GM21390 (cell line): ENCODE measurements around the gene C2CD4B.

Source experiments
- ATAC-seq: cut with Tn5 transposase; IDR thresholded peaks from one replicate; pipeline ENCODE4 v1.9.1; 2021; ENCODE audit not compliant: unreplicated experiment

Gene C2CD4B

DNA sequence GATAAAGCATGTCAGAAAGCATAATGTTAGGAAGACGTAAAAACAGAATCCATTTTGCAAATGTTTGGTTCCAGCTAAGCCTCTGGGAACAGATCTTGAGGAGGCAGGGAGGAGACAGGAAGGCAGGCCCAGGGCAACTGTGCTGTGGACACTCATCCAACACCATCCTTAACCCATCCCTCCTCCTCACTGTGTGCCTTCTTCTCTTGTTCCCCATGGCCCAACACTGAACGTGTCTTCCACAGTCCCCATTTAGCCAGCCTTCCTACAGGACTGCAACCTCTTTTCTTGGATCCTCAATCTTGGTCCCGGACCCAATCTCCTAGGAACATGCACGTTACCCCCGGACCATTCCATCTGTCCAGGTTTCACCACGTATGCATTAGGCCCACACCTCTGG, 15.4 kb downstream of the C2CD4B start:
- no peak for ATAC-seq

GRCh38 chr15:62147551-62147950, 17.5 kb downstream of the C2CD4B start:
- no peak for ATAC-seq

GRCh38 chr15:62147149-62147548, 17.9 kb downstream of the C2CD4B start:
- ATAC-seq: no peak

- no peak for ATAC-seq
Measured at GRCh38 chr15:62145015-62145735, 19.9 kb downstream of the C2CD4B start.

GRCh38 chr15:62142736-62143135, 22.3 kb downstream of the C2CD4B start:
- no peak for ATAC-seq

DNA sequence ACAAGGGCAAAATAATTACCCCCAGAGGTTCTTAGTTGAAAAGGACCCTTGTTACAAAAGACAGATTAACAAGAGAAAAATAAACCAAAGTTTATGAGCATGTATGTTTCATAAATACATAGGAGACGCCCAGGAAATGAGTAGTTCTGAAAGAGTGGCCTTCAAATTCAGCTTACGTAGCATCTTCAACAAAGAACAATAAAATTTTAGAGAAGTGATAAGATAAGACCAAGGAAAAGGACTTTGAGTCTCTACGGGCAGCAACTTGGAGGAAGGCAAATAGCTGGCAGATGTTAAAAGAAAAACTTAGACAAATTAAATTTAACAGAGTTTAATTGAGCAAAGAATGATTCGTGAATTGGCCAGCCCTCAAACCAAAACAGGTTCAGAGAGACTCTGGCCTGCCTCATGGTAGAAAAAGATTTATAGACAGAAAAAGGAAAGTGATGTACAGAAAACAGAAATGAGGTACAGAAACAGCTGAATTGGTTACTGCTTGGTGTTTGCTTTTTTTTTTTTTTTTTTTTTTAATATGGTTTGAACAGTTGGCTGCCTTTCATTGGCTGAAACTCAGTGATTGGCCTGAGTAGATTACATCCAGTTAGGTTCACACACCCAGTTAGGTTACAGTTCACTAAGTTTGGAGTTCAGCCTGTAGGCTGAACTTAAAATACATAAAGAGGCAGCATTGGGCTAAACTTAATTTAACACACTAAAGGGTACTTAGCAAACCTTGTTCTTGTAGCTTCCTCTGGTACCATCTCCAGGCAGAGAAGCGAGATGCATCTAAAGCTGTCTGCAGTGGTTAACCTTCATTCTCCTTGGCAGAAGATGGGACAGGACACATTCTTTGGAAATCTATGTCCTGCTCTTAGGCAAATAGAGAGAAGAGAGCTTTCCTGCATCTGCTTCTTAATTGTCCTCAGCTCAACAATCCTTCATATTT, 23.2 kb downstream of the C2CD4B start:
- no peak for ATAC-seq

DNA sequence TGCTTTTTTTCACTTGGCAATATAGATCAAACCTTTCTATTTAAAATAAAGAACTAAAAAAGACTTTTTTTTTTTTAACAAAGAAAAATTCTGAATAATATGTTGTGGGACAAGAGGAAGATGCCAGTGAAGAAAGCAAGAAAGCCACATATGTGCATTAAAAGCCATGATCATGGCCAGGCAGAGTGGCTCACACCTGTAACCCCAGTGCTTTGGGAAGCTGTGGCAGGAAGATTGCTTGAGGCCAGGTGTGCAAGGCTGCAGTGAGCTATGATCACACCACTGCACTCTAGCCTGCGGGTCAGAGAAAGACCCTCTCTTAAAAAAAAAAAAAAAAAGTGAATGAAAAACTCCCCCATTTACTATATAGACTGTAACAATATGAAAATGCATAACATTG, 23.9 kb downstream of the C2CD4B start:
- ATAC-seq: no peak

DNA sequence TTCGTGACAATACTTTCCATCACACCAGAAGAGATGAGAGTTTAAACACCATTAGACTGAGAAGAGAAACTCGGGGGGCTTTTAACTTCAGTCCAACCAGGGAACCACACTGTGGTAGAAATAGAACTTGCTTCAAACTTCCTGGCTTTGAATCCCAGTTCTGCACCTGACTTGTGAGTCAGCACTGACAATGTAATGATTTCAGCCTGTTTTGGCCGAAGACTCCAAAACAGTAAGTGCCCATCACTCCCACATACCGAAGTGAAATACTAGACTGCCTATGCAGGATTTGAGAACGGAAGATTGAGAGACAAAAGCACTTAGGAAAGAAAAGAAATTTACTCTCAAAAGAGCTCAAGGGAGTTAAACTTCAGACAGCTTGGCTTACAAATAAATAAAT, 27.0 kb downstream of the C2CD4B start:
- ATAC-seq: no peak

DNA sequence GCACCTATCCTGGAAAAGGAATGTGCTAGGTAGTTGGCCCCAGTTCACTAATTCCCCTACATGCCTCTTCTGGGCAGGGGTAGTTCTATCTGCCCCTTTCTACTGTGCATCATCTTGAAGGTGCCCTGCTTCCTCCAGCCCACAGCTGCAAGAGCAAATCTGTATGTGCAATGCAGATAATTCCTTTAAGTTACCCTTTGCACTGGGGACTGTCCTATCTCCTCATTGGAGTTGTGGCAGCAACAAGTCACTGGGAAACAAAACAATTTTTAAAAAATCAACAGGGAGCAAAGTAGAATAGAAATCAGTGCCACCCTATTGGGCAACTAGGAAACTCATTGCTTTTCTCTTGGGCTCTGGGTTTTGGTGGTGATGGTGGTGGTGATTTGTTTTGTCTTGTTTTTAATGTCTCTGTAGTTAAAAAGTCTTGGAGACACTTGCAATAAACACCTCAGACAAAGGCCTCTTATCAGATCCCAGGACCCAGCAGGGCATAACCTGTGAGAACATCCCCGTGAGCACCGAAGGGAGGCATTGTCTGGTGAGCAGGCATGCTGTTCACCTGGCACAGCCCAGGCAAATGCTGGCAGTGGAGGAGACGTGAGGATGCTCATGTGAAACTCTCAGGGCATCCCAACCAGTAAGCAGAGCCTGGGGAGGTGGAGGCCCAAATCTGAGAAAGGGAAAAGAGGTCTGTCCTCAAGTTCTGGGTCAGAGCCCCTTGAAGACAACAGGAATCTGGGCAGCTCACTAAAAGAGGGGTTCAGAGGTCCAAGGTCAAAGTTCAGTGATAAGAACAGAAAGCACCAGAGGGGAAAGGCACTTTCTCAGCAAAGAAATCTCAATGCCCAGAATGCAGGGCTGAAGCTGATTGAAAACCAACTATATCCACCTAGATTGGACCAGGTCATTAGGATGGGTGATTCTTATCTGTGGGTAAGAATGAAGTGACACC, 27.9 kb downstream of the C2CD4B start:
- no peak for ATAC-seq

DNA sequence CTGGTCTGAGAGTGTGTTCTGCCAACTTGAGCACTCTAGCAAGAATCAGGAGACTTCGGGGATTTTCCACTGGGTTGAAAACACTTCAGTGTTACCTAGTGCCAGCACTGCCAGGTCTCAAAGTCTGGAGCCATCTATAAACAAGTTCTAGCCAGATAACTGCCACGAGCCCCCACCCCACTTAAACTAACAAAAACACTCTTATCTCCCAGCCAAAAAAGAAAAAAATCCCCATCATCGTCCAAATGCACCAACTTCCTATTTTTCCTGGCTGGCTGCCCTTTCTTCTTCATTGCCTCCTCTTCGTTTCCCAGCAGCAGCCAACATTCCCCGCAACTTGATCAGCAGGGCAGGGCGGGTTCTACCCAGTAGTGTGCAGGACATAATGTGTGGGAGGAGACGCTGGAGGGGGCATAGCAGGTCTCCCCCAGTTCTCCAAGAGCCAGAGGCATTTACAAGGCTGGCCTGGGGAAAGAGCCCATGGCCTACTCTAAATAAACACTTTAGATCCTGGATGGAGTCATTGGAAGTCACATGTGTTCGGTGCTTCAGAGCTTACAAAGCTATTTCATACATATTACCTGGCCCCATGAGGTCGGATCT, 29.5 kb downstream of the C2CD4B start:
- no peak for ATAC-seq

GRCh38 chr15:62133141-62133540, 31.9 kb downstream of the C2CD4B start:
- ATAC-seq: no peak

- ATAC-seq: no peak
Measured at GRCh38 chr15:62128916-62129315, 36.2 kb downstream of the C2CD4B start.

DNA sequence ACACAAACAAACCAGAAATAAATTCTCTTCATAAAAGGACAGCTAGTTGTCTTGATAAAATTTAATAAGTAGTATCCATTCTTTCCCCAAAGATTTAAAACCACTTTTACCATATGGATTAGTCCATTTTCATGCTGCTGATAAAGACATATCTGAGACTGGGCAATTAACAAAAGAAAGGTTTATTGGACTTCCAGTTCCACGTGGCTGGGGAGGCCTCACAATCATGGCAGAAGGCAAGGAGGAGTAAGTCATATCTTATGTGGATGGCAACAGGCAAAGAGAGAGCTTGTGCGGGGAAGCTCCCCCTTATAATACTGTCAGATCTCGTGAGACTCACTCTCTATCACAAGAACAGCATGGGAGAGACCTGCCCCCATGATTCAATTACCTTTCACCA, 38.7 kb downstream of the C2CD4B start:
- no peak for ATAC-seq

GRCh38 chr15:62125773-62126172, 39.3 kb downstream of the C2CD4B start:
- ATAC-seq: no peak

DNA sequence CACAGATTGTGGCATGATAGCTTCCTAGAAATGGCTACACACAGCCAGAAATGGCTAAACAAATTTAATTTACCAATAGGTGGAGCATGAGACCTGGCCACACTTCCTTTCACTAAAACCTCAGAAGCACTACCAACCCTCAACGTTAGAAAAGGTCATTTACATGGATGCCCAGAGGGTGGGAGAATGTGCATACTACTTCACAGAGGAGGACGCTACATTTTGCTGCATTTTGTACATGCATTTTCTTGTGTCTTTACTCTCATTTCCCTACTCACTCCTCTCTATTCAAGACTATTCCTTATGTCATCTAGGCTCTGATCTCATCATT, 40.1 kb downstream of the C2CD4B start:
- ATAC-seq: no peak

DNA sequence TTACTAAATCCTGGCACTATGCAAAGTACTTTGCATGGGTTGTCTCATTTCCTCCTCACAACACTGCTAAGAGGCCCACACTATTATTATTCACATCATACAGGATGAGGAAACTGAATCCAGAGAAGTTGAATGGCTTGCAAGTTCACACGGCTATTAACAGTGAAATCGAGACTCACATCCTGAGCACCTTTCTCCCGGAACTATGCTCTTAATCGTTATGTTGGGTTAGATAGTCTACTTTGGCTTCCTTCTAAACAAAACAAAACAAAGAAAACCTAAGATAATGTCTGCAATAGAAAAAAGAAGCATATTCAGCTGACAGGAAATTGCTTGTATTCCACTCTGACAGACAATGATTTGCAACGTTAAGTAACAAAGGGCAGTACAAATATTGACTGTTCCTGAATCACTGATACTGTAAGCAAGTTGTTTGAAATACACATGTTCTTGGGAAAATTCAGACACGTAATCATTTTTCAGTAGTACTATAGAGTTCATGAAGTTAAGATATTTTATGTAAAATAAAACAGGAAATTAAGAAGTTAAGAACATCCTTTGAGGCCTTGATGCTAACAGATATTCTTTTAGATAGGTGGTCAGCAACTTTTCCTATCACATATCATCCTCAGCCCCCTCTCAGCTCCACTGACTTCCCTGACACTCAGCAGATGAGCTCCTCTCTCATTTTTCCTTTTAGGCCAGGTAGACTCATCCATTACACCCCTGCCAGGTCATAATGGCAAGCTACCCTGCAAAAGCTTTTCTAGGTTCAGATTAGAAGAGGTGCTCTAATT, 40.7 kb downstream of the C2CD4B start:
- no peak for ATAC-seq

DNA sequence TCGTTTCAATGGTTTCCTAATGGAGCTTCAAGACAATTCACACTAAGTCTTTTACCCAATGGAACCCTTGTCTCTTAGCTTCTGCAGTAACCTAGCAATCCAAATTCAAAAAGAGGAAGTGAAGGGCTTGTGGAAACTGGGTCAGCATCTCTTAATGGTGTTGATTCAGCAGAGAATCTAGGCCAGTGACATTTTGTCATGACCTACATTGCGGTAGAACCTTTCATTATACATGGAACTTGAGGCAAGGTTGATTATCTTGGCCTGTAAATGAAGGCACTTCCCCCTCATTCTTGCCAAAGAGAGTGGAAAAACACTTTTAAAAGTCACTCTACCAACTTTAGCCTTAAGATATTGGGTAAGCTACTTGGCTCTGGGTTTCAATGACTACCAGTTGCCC, 42.8 kb downstream of the C2CD4B start:
- no peak for ATAC-seq

DNA sequence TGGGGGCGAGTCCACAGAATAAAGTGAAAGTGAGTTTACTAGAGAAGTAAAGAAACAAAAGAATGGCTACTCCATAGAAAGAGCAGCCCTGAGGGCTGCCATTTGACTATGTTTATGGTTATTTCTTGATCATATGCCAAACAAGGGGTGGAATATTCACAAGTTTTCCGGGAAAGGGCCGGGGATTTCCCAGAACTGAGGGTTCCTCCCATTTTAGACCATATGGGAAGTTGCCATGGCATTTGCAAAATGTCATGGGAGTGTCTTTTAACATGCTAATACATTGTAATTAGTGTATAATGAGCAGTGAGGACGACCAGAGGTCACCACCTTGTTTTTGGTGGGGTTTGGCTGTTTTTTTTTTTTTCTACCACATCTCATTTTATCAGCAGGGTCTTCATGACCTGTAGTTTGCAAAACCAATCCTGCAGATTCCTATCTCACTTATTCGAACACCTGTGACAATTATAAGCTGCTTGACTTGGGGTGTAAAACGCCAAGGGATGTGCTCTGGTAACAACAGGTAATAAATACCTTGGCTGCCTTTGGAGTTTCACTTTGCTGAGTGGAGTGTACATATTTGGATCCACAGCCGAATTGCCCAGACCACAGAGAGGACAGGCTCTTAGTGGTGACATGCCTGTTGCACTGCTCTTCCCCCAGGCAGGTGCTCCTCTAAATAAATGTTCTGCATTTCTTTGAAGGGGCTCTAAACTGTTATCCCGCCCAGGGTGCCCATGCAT, 43.6 kb downstream of the C2CD4B start:
- ATAC-seq: no peak

- no peak for ATAC-seq
Measured at GRCh38 chr15:62120776-62121175, 44.3 kb downstream of the C2CD4B start.
